CD1c-positive myeloid dendritic cell (primary cell): Measurements from ENCODE around the gene ZNF782.
"Not testable (repeated sequence)": the region's sequence is repeated elsewhere in the genome, so short reads cannot be mapped to it uniquely, and the experiment has no call there.

Experiments used
- DNase-seq: peaks from one replicate; pipeline ENCODE4 v3.0.0-alpha.2; 2016; ENCODE audit errors: extremely low spot score

Gene ZNF782

DNA sequence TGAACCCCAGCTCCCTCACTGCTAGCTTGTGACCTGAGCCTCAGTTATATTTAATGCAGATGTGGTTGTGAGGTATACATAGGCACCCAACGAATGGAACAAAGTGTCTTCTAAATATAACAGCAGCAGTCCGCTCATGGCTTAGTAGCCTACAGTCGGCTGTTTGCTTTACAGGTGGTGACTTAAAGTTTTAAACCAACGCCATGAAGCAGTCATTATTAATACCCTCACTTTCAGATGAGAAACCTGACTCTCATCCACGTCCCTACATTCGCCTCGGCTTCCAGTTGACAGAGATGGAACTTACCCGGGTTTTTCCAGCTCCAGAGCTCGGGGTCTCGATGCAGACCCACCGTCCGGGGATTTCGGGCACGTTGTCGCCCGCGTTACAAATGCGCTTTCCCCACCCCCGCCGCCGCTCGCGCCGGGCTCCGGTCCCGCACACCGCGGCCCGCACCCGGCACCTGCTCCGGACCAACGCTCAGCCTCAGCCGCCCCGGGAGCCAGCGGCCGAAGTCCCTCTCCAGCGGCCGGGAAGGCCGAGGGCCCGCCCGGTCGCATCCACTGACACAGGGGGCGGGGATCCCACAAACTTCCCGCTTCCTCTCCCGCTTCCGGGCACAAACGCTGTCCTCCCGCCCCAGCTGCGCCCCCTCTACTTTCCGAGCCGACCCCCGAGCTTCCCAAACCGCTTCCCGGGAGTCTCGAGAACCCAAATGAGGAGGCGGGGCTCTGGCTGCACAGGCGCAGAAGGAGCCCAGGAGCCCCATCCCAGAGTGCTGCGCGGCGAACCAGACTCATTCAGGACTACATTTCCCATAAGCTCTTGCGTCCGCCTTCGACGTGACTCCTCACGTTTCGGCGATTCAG, at the start of gene ZNF782:
Gene ZNF782, minus strand, starts transcription at position 734 of the 870 bp plus-strand sequence. CDS start 2,553 bp downstream, outside the sequence.
- peak; percentile 94 for DNase-seq

DNA sequence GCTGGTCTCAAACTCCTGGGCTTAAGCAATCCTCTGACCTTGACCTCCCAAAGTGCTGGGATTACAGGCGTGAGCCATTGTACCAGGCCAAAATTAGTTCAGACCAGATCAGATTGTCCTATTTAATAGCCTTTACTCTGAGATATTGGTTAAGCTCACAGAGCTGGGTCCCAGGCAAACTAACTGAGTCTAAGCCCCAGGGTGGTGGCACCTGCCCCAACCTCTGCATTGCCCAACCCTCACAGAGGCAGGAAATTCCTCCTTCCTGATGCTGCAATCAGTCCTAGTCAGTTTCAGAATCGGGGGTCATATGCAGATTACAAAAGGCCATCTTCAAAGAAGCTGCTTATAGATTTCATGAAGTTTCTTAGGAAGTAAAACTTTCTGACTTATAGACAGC, 45.7 kb upstream of the ZNF782 start:
- not testable (repeated sequence) for DNase-seq

DNA sequence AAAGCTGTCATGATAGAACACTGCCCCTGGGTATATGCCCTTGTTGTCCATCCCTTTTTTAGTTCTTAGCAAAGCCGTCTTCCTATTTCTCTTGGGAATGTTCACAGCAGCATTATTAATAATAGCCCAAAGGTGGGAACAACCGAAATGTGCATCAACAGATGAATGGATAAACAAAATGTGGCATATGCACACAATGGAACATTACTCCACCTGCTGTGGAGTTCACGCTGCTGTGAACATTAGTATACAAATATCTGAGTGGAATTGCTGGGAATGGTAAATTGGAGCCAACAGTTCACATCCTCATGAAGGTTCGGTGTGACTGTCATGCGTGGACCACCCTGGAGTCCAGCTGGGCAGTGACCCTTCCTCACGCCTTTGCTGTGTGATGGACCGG, 37.8 kb upstream of the ZNF782 start:
- no peak for DNase-seq

DNA sequence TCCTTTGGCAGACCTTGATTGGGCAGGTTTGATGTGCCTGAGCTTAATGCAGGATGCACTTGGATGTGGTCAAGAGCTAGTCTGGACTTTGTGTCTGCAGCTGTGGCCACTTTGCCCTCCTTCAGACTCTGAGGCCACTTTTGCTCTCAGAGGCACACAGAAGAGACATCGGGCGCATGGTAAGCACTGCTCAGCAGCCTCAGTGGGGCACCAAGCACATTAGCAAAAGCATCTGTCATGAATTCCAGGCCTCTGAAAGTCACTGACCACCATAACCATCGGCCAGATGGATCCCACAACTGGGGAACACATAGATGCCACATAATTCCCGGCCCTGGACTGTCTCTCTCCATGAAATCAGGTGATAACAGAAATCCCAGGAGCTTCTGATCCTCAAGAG, 34.3 kb upstream of the ZNF782 start:
- no peak for DNase-seq

DNA sequence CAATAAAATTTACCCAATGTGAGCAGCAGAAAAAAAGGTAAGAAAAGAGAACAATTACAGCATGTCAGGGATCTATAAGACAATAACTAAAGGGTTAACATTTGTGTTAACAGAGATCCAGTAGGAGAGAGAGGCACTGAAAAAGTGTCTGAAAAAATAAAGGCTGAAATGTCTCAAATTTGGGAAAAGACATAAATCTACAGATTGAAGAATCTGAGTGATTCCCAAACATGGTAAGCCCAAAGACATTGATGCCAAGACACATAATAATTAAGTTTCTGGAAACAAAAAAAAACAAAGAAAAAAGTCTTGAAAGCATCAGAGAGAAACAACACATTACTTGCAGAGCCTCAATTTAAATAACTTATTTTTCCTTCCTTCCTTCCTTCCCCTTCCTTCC, 31.1 kb upstream of the ZNF782 start:
- no peak for DNase-seq

DNA sequence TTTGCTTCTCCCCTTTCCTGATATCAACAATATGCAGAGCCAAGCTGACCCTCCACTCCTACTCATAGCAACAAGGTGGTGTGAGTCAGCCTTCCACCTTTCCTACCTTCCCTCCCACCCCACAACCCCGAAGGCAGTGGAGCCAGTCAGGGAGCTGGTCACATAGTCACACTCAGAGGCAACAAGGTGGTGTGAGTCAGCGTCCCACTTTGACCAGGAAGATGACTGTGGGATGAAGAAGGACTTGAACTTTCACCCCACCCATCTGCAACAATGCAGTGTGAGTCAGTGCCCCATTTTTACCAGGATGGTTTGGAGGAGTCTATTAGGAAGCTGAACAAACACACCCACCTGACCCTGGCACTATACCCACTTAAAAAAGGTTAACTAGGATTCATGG, 30.1 kb upstream of the ZNF782 start:
- no peak for DNase-seq

DNA sequence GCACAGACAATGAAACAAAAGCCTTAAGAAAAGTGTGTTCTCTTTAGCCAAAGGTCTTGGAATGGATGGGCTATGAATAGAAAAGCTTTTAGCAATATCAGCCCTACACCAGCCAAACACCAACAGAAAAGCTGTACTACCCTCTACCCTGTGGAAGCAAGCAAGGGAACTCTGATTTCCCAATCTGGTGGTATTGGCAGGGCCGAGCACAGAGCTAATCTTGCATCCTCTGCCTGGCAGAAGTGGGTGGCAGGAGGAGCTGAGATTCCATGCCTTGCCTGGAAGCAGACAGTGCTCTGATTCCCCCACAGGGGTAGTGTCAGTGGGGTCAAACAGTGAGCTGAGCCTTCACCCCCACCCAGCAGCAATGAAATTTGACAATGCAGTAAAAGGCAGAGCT, 29.6 kb upstream of the ZNF782 start:
- DNase-seq = no peak

DNA sequence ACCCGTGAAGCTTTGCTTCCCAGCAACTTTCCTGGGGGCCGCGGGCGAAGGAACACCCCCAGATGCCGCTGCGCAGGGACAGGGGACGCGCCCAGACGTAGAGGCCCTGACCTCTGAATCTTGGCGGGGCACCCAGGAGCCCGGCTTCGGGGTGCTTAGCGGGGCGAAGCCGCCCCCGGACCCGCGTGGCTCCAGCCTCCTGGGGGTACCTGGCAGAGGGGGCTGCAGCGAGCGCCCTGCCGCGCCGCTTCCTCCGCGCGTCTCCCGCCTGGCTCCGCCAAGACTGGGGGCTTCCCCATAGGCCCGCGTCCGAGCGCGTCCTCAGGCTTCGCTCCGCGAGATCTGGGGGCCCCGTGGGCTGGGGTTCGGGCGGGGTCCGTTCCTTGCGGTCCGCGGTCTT, 23.0 kb upstream of the ZNF782 start:
- no peak for DNase-seq

DNA sequence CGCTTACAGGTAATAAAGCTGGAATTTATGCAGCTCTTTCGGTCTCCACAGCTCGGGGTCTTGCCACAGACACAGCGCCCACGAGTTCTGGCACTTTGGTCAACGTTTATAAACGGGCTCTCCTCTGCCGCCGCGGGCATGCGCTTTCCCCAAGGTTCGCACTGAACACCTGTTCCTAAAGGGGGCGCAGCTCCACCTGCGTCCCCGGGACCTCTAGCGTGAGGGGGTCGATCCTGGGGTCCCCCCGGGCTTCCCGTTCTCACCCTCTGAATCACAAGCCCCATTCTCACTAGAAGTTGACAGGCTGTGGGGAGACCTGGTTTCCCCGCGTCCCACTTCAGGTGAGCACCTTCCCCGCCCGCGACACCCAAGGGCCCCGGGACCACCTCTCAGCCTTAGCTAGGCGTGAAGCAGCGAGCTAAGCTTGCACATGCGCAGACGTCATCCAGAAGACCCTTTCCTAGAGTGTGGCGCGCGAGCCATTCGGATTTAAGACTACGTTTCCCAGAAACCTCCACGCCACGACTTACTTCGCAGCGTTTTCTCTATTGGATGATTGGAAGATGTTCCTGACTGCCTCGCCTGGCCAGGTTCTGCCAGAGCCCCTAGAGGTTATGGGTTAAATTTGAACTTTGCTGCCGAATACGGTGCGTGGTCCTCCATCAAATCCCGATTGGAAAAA, 21.3 kb upstream of the ZNF782 start:
- no peak for DNase-seq

DNA sequence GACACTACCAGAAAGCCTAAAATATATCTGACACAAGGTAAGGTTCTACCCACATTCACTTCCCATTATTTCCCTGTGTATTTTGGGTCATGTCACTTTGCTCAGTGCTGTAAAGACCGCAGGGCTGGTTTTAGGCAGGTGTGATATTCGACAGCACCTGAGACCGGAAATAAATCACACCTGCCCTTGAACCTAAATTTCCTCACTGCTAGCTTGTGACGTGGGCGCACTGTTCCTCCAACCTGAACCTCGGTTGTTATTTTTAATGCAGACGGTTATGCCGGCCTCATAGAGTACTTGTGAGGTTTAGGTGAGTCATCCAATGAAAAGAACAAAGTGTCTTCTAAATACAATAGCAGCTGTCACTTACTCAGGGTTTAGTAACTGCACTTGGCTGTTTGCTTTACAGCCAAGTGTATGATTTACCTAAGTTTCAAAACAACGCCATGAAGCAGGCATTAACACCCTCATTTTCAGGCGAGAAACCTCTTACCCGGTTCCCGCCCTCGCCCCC, 20.7 kb upstream of the ZNF782 start:
- DNase-seq = no peak

DNA sequence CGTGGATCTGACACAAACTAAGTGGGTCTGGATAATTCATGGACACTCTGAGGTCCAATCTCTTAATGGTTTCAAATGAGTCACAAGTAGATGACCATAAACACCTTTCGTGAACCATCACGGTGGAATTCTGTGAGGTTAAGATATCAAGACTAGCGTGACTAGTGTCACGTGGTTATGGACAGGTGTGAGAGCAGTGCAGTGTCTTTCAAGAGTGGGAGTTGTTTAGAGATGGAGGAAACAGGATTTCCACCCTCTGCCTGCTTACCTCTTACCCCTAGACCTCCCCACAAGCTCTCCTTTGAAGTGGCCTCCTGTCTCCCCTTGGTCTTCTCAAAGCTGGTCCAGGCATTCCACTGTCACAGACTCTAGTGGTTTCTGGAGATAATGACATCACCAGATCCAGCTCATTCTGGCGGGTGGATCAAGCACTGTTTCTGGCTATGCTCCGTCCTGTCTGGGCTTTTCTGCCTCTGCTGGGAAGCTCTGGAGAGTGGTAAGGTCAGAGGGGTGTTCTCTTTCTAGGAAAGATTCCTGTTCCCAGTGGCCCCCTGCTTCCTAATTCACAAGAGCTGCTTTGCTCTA, 20.0 kb upstream of the ZNF782 start:
- DNase-seq = no peak

DNA sequence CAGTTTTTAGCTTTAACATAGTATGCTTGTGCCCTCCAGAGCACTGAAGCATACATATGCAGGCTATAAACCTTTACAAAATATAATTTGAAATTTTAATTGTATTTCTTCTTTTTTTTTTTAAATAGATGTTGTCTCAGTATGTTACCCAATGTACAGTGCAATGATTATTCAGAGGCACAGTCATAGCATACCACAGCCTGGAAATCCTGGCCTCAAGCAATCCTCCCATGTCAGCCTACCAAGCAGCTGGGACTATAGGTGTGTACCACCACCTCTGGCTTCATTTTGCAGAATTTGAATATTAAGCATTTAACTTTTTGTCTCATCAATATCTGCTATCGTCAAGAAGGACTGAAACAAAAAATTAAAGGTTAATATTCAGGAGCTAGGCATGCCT, 16.9 kb upstream of the ZNF782 start:
- no peak for DNase-seq

DNA sequence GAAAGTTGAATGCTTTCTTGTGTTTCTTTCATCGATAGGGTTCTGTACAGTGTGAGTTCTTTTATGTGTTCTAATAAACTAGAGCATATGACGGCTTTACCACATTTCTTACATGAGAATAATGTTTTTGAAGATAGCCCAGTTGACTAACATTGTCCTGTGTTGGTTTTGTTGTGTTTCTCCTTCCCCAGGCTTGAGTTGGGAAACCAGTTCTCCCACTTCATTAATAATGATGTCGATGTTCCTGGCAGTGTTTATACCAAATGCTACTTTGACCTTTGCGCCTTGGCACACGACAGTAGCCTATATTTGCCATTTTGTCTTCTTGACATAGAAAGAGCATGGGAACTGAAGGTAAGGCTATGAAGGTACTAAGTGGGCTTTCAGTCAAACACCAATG, 14.4 kb upstream of the ZNF782 start:
- DNase-seq = no peak

DNA sequence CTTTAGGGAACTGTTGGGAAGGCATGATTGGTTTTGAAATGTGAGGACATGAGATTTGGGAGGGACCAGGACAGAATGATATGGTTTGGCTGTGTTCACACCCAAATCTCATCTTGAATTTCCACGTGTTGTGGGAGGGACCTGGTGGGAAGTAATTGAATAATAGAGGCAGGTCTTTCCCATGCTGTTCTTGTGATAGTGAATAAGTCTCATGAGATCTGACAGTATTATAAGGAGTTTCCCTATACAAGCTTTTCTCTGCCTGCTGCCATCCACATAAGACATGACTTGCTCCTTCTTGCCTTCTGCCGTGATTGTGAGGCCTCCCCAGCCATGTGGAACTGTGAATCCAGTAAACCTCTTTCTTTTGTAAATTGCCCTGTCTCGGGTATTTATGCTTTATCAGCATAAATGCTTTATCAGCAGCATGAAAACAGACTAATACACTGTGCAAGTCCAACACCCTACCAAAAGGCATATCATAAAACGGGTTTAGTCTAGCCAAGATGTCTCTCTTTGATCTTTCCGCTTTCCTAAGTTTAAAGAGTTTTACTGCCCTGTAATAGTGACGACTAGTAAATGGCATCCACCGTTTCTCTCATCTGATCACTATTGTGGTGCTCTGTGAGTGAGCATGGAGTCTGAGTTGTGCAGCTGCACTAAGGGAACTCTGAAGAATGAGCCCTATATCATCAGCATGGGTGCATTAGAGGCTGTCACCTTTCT, 12.9 kb upstream of the ZNF782 start:
- DNase-seq = no peak

DNA sequence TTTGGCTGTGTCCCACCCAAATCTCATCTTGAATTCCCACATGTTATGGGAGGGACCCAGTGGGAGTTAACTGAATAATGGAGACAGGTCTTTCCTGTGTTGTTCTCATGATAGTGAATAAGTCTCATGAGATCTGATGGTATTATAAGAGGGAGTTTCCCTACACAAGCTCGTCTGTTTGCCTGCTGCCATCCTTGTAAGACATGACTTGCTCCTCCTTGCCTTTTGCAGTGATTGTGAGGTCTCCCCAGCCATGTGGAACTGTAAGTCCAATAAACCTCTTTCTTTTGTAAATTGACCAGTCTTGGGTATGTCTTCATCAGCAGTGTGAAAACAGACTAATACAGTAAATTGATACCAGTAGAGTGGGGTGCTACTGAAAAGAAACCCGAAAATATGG, 10.9 kb upstream of the ZNF782 start:
- DNase-seq = not testable (repeated sequence)

DNA sequence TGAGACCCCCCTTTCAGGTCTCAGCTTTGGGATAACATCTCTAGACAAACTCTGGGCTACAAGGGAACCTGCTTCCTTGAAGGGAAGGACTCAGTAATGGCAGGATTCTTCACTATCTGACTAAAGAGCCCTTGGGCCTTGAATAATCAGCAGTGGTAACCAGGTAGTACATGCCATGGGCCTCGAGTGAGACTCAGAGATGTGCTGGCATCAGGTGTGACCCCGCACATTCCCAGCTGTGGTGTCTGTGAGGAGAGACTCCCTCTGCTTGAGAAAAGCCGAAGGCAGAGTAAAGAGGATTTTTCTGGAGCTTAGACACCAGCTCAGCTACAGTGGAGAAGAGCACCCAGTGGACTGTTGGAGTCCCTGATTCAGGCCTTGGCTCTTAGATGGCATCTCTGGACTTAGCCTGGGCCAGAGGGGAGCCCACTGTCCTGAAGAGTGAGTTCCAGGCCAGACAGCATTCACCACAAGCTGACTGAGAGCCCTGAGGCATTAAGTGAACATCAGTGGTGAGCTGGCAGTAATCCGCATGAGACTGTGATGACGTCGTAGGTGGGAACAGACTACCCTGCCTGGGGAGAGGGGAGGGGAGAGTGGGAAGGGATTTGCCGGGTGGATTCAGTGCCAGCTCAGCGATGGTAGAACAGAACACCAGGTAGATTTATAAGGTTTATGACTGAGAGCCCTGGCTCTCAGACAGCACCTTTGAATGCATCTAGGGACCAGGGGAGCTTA, 5.3 kb upstream of the ZNF782 start:
- DNase-seq = no peak

DNA sequence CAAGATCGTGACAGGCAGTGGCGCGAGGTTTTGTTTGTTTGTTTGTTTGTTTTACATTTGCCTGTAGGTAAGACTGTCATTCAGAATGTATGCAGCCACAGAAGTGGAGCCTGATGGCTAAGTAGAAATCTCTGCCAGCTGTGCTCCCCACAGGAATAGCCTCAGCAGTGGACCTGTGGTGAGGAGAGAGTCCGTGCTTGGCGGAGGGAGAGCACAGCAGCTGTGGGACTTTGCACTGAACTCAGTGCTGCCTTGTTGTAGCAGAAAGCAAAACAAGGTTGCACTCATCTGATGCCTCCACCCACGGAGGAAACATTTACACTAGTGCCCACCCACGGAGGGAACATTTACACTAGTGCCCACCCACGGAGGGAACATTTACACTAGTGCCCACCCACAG, 4.4 kb upstream of the ZNF782 start:
- DNase-seq = no peak

DNA sequence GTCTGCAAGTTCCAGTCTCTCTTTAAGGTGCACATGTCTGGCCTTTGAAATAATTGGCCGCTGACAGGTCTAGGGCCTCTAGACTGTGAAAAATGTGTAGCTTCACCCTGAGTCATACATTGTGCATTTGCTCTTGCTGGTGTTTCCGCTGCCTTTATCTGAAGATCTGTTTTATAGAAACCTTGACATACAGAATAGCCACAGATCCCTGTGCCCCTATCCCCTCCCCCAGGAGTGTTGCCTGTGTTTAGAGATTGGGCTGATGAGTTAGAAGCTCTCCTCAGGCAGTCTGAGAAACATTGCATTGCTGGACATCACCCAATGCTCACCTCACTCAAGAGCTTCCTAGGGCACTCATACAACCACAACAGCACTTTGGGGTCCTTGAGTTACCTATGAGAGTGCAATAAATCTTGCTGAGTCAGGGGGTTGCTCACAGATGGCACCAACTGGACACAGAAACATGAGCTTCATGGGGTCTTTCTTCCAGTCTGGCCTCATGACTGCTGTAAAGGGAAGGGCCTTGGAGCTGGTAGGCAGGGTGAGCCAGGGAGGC, 3.8 kb upstream of the ZNF782 start:
- no peak for DNase-seq

DNA sequence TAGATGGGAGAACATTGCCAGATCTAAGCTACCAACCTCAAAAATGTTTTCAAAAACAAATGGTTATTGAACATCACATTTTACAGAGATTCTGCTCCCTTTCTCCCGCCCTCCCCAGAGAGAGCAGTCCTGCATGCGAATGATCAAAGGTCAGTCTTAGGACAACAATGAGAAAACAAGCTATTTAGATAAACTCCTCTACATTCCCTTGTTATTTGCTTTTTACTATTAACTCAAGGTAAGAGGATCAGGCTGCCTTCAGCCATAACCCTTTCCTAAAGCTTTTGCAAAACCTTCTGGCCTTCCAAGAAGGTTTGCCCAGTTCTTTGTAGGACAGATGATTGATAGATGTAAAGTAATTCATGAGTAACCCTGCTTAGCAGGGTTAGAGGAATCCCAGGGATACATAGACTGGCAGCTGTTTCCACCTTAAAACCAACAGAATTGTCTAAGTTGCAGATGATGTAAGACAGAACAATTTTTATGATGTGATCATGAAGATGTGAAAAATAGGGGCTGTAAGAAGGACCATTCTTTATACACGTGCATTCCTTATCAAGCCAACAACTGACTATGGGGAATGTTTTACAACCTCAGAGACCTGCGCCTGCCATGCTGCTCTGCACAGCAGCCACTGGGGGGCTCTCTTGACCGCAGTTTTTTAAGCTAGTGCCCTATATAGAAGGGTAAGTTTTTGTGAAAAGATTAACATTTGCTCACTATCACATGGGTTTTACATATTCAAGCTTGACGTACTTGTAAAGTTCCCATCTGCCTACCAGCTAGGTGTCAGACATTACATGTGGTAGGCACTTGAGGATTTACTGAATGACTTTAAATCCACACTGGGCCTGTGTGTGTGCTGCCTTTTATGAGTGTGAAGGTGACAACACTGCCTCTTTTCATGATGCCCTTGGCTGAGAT, 2.3 kb upstream of the ZNF782 start:
- peak; percentile 76 for DNase-seq
